Type B pancreatic cell (in vitro differentiated cells): ENCODE results near the gene MIER2. TPM values are rescaled to one million over a fixed set of nuclear protein-coding genes. Genes with fewer than 3 reads are reported as not detected.

Source experiments
- DNase-seq: peaks from one replicate; pipeline ENCODE4 v3.0.0; 2021; ENCODE audit warnings: mixed read lengths; ENCODE audit not compliant: unreplicated experiment; ENCODE audit errors: extremely low spot score
- H3K27ac Mint-ChIP-seq: 2 replicates; pipeline ENCODE4 v1.8.0; 2021; ENCODE audit warnings: mild to moderate bottlenecking, mixed read lengths
- H3K27me3 Mint-ChIP-seq: 2 replicates; pipeline ENCODE4 v1.8.0; 2021; ENCODE audit warnings: mixed read lengths
- H3K36me3 Mint-ChIP-seq: 2 replicates; pipeline ENCODE4 v1.8.0; 2021; ENCODE audit warnings: mixed read lengths
- H3K4me1 Mint-ChIP-seq: one replicate; pipeline ENCODE4 v1.8.0; 2021; ENCODE audit warnings: mixed read lengths; ENCODE audit not compliant: unreplicated experiment
- H3K4me3 Mint-ChIP-seq: 2 replicates; pipeline ENCODE4 v1.8.0; 2021; ENCODE audit warnings: mild to moderate bottlenecking, mixed read lengths
- H3K9me3 Mint-ChIP-seq: 2 replicates; pipeline ENCODE4 v1.8.0; 2021; ENCODE audit warnings: mixed read lengths
- total RNA-seq: library from RNA; stranded (reverse); gene quantifications from 2 replicates; pipeline ENCODE4 v1.2.1, GENCODE V29; 2021; ENCODE audit warnings: low replicate concordance
- TF ChIP-seq, protein P1 (sequence below): fragments of 200-600 bp; sonication (generic); conservative IDR thresholded peaks from 2 replicates; pipeline ENCODE4 v1.5.0; 2021; ENCODE audit warnings: antibody characterized with exemption, mild to moderate bottlenecking

MIER2 gene
- total RNA-seq, 1 donor from 2014 or later = 42.3 TPM

- peaks cover 40% of the 10 kb centered on the region for H3K4me1 Mint-ChIP-seq
- peaks cover 44% of the 10 kb centered on the region for H3K36me3 Mint-ChIP-seq
- no peak overlapping the region for H3K4me3 Mint-ChIP-seq
Measured at GRCh38 chr19:339262-339887, 5.2 kb downstream of the MIER2 start.

GRCh38 chr19:338421-338820, 6.2 kb downstream of the MIER2 start:
- Mint-ChIP-seq H3K27me3 (no peaks in the 10 kb centered on the region), H3K27ac (no peak overlapping the region), H3K9me3 (no peaks in the 10 kb centered on the region), H3K36me3 (peaks cover 40% of the 10 kb centered on the region), H3K4me1 (peaks cover 35% of the 10 kb centered on the region), H3K4me3 (no peak overlapping the region)
- TF ChIP-seq, protein P1, sequence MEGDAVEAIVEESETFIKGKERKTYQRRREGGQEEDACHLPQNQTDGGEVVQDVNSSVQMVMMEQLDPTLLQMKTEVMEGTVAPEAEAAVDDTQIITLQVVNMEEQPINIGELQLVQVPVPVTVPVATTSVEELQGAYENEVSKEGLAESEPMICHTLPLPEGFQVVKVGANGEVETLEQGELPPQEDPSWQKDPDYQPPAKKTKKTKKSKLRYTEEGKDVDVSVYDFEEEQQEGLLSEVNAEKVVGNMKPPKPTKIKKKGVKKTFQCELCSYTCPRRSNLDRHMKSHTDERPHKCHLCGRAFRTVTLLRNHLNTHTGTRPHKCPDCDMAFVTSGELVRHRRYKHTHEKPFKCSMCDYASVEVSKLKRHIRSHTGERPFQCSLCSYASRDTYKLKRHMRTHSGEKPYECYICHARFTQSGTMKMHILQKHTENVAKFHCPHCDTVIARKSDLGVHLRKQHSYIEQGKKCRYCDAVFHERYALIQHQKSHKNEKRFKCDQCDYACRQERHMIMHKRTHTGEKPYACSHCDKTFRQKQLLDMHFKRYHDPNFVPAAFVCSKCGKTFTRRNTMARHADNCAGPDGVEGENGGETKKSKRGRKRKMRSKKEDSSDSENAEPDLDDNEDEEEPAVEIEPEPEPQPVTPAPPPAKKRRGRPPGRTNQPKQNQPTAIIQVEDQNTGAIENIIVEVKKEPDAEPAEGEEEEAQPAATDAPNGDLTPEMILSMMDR = no peak
- no peak for DNase-seq

More at GRCh38 chr19:339262-339887, 5.2 kb downstream of the MIER2 start:
- H3K27me3 Mint-ChIP-seq = no peaks in the 10 kb centered on the region
- DNase-seq = no peak
- no peaks in the 10 kb centered on the region for H3K9me3 Mint-ChIP-seq
- H3K27ac Mint-ChIP-seq = no peak overlapping the region
- TF ChIP-seq, protein P1 = no peak

- TF ChIP-seq, protein P1 = no peak
- H3K36me3 Mint-ChIP-seq = peaks cover 31% of the 10 kb centered on the region
- no peaks in the 10 kb centered on the region for H3K9me3 Mint-ChIP-seq
- no peak overlapping the region for H3K27ac Mint-ChIP-seq
- no peaks in the 10 kb centered on the region for H3K27me3 Mint-ChIP-seq
- DNase-seq = no peak
- H3K4me1 Mint-ChIP-seq = peaks cover 16% of the 10 kb centered on the region
- H3K4me3 Mint-ChIP-seq = no peak overlapping the region
Measured at GRCh38 chr19:336067-336614, 8.5 kb downstream of the MIER2 start.

- TF ChIP-seq, protein P1 = no peak
- no peak for DNase-seq
- Mint-ChIP-seq H3K36me3 (peaks cover 31% of the 10 kb centered on the region), H3K27ac (no peak overlapping the region), H3K9me3 (no peaks in the 10 kb centered on the region), H3K27me3 (no peaks in the 10 kb centered on the region), H3K4me1 (peaks cover 13% of the 10 kb centered on the region), H3K4me3 (no peak overlapping the region)
Measured at GRCh38 chr19:335486-336066, 9.0 kb downstream of the MIER2 start.

GRCh38 chr19:335072-335471, 9.5 kb downstream of the MIER2 start:
- Mint-ChIP-seq H3K36me3 (peaks cover 29% of the 10 kb centered on the region), H3K4me1 (peaks cover 9% of the 10 kb centered on the region), H3K27me3 (no peaks in the 10 kb centered on the region), H3K4me3 (no peak overlapping the region), H3K9me3 (no peaks in the 10 kb centered on the region), H3K27ac (no peak overlapping the region)
- no peak for DNase-seq
- TF ChIP-seq, protein P1 = no peak
